Measurements from ENCODE around the gene C16orf89. TPM values are rescaled to one million over a fixed set of nuclear protein-coding genes. Genes with fewer than 3 reads are reported as not detected.

Gene C16orf89
- total RNA-seq (2022; extraction: Qiagen RNA extraction; ENCODE audit: low read depth): not detected in 5 replicates

GRCh38 chr16:5065813-5066212, at the start of gene C16orf89:
TSS of gene C16orf89 (minus strand) at chr16:5065956. CDS start at chr16:5065908, 48 bp downstream.

GRCh38 chr16:5097470-5098220, 31.9 kb upstream of the C16orf89 start, which contains the start of gene EEF2KMT:
TSS of gene EEF2KMT (minus strand) at chr16:5097795. CDS start at chr16:5097739, 56 bp downstream.

GRCh38 chr16:5071681-5072333, 6.1 kb upstream of the C16orf89 start, which contains the start of gene ALG1:
TSS of gene ALG1 (plus strand) at chr16:5071843. CDS start at chr16:5071850, 7 bp downstream.

GRCh38 chr16:5033256-5034166, 32.2 kb downstream of the C16orf89 start, which contains the start of gene NAGPA:
TSS of gene NAGPA (minus strand) at chr16:5033935. CDS start at chr16:5033914, 21 bp downstream.

Other genes with a start within 250 kb of the C16orf89 start
- gene GLYR1, start 218.7 kb downstream of the C16orf89 start, total RNA-seq (2022; extraction: Qiagen RNA extraction; ENCODE audit: low read depth): 40.2 to 49.2 TPM (median 44.3 TPM) in 5 replicates
- 26.4 to 29.5 TPM (median 29.3 TPM) in 5 replicates for gene UBN1, start 218.5 kb downstream of the C16orf89 start, total RNA-seq (2022; extraction: Qiagen RNA extraction; ENCODE audit: low read depth)
- 2.4 to 2.5 TPM (median 2.4 TPM) in 5 replicates for gene PPL, start 128.8 kb downstream of the C16orf89 start, total RNA-seq (2022; extraction: Qiagen RNA extraction; ENCODE audit: low read depth)
- 0.02 to 0.12 TPM (median 0.04 TPM) in 4 of 5 replicates, not detected in the other for gene SEC14L5, start 107.6 kb downstream of the C16orf89 start, total RNA-seq (2022; extraction: Qiagen RNA extraction; ENCODE audit: low read depth)
- gene NAGPA, start 32.0 kb downstream of the C16orf89 start, total RNA-seq (2022; extraction: Qiagen RNA extraction; ENCODE audit: low read depth): 12.3 to 19.4 TPM (median 17.5 TPM) in 5 replicates
- 30.8 to 39.6 TPM (median 37.7 TPM) in 5 replicates for gene ALG1, start 5.9 kb upstream of the C16orf89 start, total RNA-seq (2022; extraction: Qiagen RNA extraction; ENCODE audit: low read depth)
- 18.4 to 30.6 TPM (median 28.4 TPM) in 5 replicates for gene EEF2KMT, start 31.8 kb upstream of the C16orf89 start, total RNA-seq (2022; extraction: Qiagen RNA extraction; ENCODE audit: low read depth)